ENCODE results near the gene TYW3. TPM values are rescaled to one million over a fixed set of nuclear protein-coding genes. Genes with fewer than 3 reads are reported as not detected.

Gene TYW3, protein sequence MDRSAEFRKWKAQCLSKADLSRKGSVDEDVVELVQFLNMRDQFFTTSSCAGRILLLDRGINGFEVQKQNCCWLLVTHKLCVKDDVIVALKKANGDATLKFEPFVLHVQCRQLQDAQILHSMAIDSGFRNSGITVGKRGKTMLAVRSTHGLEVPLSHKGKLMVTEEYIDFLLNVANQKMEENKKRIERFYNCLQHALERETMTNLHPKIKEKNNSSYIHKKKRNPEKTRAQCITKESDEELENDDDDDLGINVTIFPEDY
- total RNA-seq (2014; rRNA removed; shearing (Covaris generic)) = 23.7 and 24.1 TPM in 2 replicates
- polyA plus RNA-seq (2015; cell fraction: cytosol; rRNA removed) = 34.5 and 38.5 TPM in 2 replicates
- 22.8 and 28.6 TPM in 2 replicates for polyA plus RNA-seq (2015; cell fraction: nucleus; rRNA removed)

GRCh38 chr1:74732960-74733603, at the start of gene TYW3, which contains the start of gene CRYZ:
TSS of gene TYW3 (plus strand) at chr1:74733152. CDS start at chr1:74733245, 93 bp downstream.
TSS of gene CRYZ (minus strand) at chr1:74733050. CDS start at chr1:74724821, 8,229 bp downstream.
- peak; percentile 89 for DNase-seq (ENCODE audit: low read depth)

GRCh38 chr1:74683656-74684055, 49.3 kb upstream of the TYW3 start:
- no peak for DNase-seq (ENCODE audit: low read depth)

DNA sequence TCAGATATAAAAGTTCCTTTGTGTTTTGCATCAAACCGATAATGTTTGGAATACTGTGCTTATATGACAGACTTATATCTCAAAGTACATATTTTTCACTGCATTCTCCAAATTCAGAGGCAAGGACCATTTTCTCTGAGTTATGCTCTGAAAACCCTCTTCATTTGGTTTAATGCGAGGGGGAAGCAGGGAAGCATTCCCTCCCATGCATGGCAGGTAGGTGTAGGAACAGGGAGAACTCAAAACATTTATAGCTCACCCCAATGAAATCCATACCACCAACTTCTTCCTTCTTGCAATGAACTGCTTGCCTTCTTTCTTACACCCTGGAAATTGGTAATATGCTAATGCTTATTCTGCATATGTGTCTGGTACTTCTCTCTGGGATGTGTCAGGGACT, 48.7 kb upstream of the TYW3 start:
- DNase-seq (ENCODE audit: low read depth) = no peak

DNA sequence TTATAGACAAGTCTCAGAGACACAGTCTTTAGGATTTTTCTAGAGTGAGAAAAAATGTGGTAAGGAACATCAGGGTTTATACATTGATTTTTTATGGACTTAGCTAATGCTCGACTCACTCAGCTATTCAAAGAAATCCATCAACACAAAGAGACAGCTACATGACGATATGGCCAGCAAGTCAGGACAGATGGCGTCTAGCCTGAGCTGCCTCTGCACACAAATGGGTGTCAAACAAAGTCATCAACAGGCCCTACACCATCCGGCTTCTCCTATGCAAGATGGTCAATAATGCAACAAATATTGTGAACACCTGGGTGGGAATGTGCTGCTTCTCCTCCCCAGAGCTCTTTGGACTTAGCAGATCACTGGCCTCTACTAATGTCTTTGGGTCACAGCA, 46.0 kb upstream of the TYW3 start:
- DNase-seq (ENCODE audit: low read depth) = no peak

DNA sequence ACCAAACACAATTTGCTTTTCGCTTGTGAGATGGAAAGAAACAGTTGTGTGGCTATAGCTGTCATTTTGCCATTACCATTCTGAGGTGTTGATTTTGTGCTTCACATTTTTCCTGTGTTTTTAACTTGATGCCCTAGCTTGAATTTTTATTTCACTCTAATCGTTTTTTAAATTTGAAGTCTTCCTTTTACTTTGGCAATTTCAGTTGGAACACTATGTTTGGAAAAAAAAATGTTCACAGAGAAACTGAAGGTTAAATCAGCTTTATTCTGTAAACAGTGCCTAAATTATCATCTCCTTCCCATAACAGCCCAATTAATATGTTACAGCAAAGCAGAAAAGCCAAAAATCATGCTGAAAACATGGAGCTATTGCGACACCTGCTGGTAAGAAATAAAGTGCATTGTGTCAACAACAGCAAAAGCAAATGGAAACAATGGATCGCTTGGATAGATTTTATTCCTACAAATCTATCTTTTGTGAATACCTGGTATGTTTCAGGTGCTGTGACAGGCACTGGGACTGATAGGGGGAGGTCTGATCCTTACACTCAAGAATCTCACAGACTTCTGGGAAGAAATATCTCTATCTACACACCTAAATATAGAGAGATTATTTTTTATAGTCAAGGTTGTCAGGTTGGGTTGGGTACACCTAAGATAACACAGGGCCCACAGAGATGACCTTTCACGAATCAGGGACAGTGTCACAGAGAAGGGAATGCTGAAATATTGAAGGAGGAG, 43.2 kb upstream of the TYW3 start:
- DNase-seq (ENCODE audit: low read depth) = peak; percentile 62

- peak; percentile 2 for DNase-seq (ENCODE audit: low read depth)
These were observed 42.6 kb upstream of the TYW3 start for GRCh38 chr1:74690364-74690696.

DNA sequence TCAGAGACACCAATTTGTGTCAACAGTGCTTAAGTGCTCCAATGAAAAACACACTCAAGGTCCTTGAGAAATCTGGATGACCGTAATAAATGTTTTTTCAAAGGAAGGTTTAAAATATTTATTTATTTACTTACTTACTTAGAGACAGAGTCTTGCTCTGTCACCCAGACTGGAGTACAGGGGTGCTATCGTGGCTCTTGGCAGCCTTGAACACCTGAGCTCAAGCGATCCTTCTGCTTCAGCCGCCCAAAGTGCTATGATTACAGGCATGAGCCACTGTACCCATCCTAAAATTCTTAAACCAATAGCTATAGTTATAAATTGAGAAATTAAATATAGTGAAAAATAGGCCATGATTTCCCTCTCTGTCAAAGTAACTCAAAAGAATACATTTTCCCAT, 42.0 kb upstream of the TYW3 start:
- no peak for DNase-seq (ENCODE audit: low read depth)

DNA sequence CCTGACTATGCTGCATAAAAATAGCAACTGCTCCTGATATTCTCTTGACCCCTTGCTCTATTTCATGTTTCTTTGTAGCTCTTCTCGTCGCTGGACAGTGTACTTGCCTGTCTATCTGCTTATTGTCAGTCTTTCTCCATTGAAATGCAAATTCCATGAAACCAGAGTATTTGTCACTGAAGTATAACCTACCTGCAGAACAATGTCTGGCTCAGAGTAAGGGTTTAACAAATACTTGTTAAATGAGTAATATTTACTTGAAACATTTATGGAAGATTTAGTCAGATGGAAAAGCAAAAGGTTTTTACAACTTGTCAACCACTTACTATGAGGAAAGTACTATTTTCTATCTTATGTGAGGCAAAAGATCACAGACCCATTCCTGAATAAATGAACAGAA, 39.5 kb upstream of the TYW3 start:
- peak; percentile 54 for DNase-seq (ENCODE audit: low read depth)

DNA sequence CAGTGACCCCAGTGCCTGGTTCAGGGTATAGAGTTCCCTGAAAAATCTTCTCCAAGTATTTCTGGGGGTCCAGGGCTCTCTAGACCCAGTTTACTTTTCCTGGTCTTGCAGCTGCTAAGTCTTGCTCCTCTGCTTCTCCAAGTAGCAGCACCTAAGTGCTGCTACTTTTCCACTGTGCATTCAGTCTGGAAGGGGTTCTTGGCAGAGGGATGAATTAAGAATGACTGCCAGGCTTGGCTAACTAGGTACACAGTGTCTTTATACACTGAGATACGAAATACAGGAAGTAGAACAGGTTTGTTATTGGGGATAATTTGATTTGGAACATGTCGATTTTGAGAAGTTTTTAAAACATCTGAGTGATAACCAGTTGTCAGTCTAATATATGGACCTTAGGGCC, 35.1 kb upstream of the TYW3 start:
- DNase-seq (ENCODE audit: low read depth) = no peak

DNA sequence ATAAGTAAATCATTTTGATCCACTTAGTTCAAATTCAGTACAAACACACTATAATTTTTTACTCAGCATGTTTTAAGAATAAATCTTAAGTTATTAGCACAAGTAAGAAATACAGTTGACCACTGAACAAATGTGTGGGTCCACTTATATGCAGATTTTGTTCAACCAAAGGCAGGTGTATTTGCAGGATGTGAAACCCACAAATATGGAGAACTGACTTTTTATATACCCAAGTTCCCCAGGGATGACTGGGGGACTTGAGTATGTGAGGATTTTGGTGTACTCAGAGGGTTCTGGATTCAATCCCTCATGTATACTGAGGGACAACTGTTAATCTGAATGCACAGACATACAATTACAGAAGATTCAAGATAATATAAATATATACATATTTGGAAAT, 33.6 kb upstream of the TYW3 start:
- DNase-seq (ENCODE audit: low read depth) = no peak

DNA sequence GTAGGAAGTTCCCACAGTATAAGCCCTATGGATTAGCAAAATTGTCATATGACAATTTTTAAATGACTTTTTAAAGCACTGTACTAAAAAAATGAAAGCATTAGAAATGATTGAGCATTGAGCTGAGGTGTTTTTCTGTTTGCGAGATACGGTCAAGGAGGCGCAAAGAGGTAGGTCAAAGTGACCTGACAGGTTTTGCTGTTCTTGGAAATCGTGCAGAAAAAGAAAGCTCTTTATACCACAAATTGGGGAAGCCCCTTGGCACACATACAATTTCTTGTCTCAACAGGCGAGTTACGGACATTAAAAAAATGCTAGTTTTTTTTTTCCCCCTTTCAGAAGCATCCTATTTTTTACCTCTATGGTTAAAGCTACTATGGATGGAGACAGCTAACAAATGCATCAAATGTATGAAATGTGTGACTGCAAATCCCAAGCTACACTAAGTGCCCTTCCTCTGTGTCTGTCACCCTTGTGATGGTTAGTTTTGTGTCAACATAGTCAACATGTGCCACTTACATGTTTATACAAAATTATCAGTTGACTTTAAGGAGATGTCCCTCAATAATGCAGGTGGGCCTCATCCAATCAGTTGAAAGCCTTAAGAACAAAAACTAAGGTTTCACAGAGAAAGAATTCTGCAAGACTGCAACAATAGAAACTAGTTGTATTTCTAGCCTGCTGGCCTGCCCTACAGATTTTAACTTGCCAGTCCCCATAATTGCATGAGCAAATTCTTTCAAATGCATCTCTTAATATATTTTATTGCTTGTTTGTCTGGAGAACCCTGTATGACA, 29.4 kb upstream of the TYW3 start:
- DNase-seq (ENCODE audit: low read depth) = no peak

- DNase-seq (ENCODE audit: low read depth) = no peak
These were observed 20.1 kb upstream of the TYW3 start for GRCh38 chr1:74712881-74713280.

DNA sequence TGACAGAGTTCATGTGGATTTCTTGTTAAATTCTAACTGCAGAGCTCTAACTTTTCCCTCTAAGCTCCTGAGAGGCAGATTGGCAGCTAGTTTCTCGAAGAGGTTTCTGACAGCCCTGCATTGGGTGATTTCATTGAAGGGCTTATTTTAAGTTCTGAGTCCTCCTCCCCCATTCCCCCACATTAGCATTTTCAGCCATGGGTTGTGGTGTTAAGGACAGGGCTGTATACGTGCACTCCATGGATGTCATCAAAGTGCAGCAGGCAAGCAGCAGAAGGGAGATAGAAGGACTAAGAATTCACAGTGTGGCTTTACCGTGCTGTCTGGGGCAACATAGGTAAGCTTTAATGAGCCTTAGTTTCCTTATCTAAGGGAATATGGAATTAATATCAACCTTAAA, 19.1 kb upstream of the TYW3 start:
- DNase-seq (ENCODE audit: low read depth) = no peak

GRCh38 chr1:74714429-74715235, 18.3 kb upstream of the TYW3 start:
- DNase-seq (ENCODE audit: low read depth) = no peak

DNA sequence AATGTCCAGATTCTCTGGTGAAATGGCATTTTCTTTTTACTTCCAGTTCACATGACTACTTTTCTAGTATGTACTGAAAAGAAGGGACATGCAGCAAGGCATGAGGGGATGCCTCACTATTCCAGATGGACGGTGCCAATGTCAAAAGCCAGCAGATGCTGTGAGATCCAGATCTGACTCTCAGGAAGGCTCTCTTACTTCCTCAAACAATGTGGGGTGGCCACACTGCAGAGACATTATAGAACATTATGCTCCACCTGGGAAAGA, 17.8 kb upstream of the TYW3 start:
- DNase-seq (ENCODE audit: low read depth) = no peak

DNA sequence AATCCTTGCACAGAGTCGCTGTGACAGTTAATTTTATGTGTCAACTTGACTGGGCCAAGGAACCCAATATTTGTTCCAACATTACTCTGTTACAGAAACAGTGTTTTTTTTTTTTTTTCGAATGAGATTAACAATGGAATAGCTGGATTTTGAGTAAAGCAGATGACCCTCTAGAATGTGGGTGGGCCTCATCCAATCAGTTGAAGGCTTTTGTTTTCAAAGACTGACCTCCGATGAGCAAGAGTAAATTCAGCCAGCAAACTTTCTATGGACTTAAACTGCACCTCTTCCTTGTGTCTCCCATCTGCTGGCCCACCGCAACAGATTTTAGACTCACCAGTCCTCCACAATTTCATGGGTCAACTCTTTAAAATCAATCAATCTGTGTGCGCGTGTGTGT, 17.1 kb upstream of the TYW3 start:
- no peak for DNase-seq (ENCODE audit: low read depth)

- no peak for DNase-seq (ENCODE audit: low read depth)
These were observed 16.1 kb upstream of the TYW3 start for GRCh38 chr1:74716822-74717221.

- no peak for DNase-seq (ENCODE audit: low read depth)
These were observed 15.3 kb upstream of the TYW3 start for GRCh38 chr1:74717626-74718025.

- no peak for DNase-seq (ENCODE audit: low read depth)
These were observed 6.9 kb upstream of the TYW3 start for GRCh38 chr1:74726063-74726462.

- DNase-seq (ENCODE audit: low read depth) = no peak
These were observed 4.2 kb upstream of the TYW3 start for GRCh38 chr1:74728736-74729135.
